ENCODE measurements around the gene LMF1. TPM values are rescaled to one million over a fixed set of nuclear protein-coding genes. Genes with fewer than 3 reads are reported as not detected.

Gene LMF1
- total and polyA plus RNA-seq, 2 of the 8 experiments (the other 6 are each of a cell fraction or from before 2014, with no cell fraction given), result 3.5 to 9.1 TPM

GRCh38 chr16:927406-927805, 43.4 kb downstream of the LMF1 start:
- Histone ChIP-seq H2AK5ac (ENCODE audit: low read depth, low read length) (no peak overlapping the region), H4K5ac (ENCODE audit: insufficient read length, low read depth, low read length) (no peak overlapping the region), H3K4me2 (ENCODE audit: insufficient read depth in 1 of 2, low read depth in 2 of 2, low read length in 2 of 2) (no peak overlapping the region), H3K23ac (ENCODE audit: insufficient read length) (no peak overlapping the region), H3K27me3 (replicated peaks in 1 of 4; ENCODE audit: control insufficient read depth in 3 of 4, extremely low read depth in 1 of 4, insufficient read depth in 3 of 4, low read length in 3 of 4) (no peaks in the 10 kb centered on the region), H2BK5ac (ENCODE audit: low read depth, low read length) (no peak overlapping the region), H3K9me3 (ENCODE audit: insufficient read depth in 2 of 2, low read depth in 1 of 2, low read length in 1 of 2) (peaks cover 39 to 61% of the 10 kb centered on the region in 2 experiments), H3K36me3 (ENCODE audit: control insufficient read depth in 2 of 4, insufficient read depth in 4 of 4, low read length in 3 of 4) (peaks cover 0 to 4% (median 0%) of the 10 kb centered on the region in 4 experiments; a peak in 1 of 8 replicates), H3K4ac (replicated peaks; ENCODE audit: insufficient read length, low read depth, low read length) (no peak overlapping the region), H4K8ac (ENCODE audit: extremely low read depth, insufficient read depth, low read length) (no peak overlapping the region), H2BK20ac (ENCODE audit: low read length) (no peak overlapping the region), H2BK120ac (replicated peaks; ENCODE audit: low read depth, low read length) (no peak overlapping the region), H2AFZ (ENCODE audit: low read length) (no peak overlapping the region), H3K79me1 (ENCODE audit: low read depth, low read length) (no peaks in the 10 kb centered on the region), H4K91ac (replicated peaks; ENCODE audit: insufficient read length, low read length) (no peak overlapping the region), H3K14ac (ENCODE audit: insufficient read length) (no peak overlapping the region), H3K56ac (replicated peaks; ENCODE audit: insufficient read length, low read depth, low read length) (no peak overlapping the region), H4K20me1 (replicated peaks in 1 of 2; ENCODE audit: control insufficient read depth in 1 of 2, insufficient read depth in 2 of 2, low read length in 2 of 2) (no peaks in the 10 kb centered on the region), H3K4me1 (replicated peaks in 1 of 4; ENCODE audit: control insufficient read depth in 3 of 4, insufficient read depth in 4 of 4, low read length in 3 of 4) (peaks cover 0 to 6% (median 3%) of the 10 kb centered on the region in 4 experiments; a peak in 3 of 7 replicates), H3K23me2 (ENCODE audit: low read depth, low read length) (no peaks in the 10 kb centered on the region), H3K4me3 (ENCODE audit: extremely low read depth in 1 of 4, insufficient read depth in 2 of 4, low read depth in 3 of 4, low read length in 4 of 4) (no peak overlapping the region), H3K18ac (ENCODE audit: extremely low read depth, low read length) (no peak overlapping the region), H2BK15ac (ENCODE audit: low read length) (no peak overlapping the region), H3K79me2 (ENCODE audit: control insufficient read depth in 1 of 2, insufficient read depth in 2 of 2, low read length in 2 of 2) (no peaks in the 10 kb centered on the region), H3K27ac (ENCODE audit: low read depth, low read length) (no peak overlapping the region), H3K9ac (replicated peaks in 1 of 4; ENCODE audit: extremely low read depth in 1 of 4, low read depth in 3 of 4, low read length in 3 of 4) (no peak overlapping the region), H2BK12ac (ENCODE audit: low read depth, low read length) (no peak overlapping the region)
- no peak for DNase-seq (ENCODE audit: low read depth in 1 of 2, low spot score in 2 of 2)
- 85% methylated on average over 15 of the region's 15 CpGs; no CpG with 5 or more reads in 1 of the 2 experiments for WGBS, 2 experiments (ENCODE audit: extremely low coverage in 1 of 2, insufficient coverage in 1 of 2, insufficient read length in 1 of 2, insufficient replicate concordance in 2 of 2, low coverage in 1 of 2, low lambda C conversion rate in 2 of 2, missing lambda C conversion rate in 1 of 2)
- FAIRE-seq, result no peak
- CTCF ChIA-PET (ENCODE audit: partially characterized antibody), result no interaction called here
- POLR2A ChIA-PET (ENCODE audit: partially characterized antibody), result interaction anchor here (0.6 kb wide), 1 partner anchor 304 kb away, joined by 3 read pairs; no protein-coding TSS in a partner anchor
- TF ChIP-seq SIRT6 (IDR thresholded peaks at IDR 0.05; ENCODE audit: low read length), result no peak
- TF ChIP-seq TAF1 (IDR thresholded peaks at IDR 0.05; ENCODE audit: low read depth, low read length), result no peak
- TF ChIP-seq TBP (IDR thresholded peaks at IDR 0.05; ENCODE audit: low read depth, low read length), result no peak
- TF ChIP-seq EZH2 (IDR thresholded peaks at IDR 0.05; ENCODE audit: low read depth, low read length, severe bottlenecking), result no peak
- no peak for TF ChIP-seq CEBPB (IDR thresholded peaks at IDR 0.05; ENCODE audit: low read depth, low read length)
- no peak for TF ChIP-seq CTBP2 (IDR thresholded peaks at IDR 0.05; ENCODE audit: borderline replicate concordance, insufficient read depth, insufficient read length, low read length)
- no peak for TF ChIP-seq KDM5A (IDR thresholded peaks at IDR 0.05; ENCODE audit: low read length)

Data from H1 (cell line).